HEK293 (cell line): ENCODE results near the gene XDH.

Source experiments
- CTCF ChIA-PET: fragments of 350-600 bp; formaldehyde crosslinking; extraction: SDS; loops from one replicate; lab custom pipeline; 2021; ENCODE audit warnings: antibody characterized with exemption; lab: Yijun Ruan, JAX
- POLR2A ChIA-PET: fragments of 300-600 bp; formaldehyde crosslinking; extraction: SDS; loops from one replicate; lab custom pipeline; 2020; ENCODE audit warnings: antibody characterized with exemption, inconsistent platforms; lab: Yijun Ruan, JAX
- H3K27ac ChIP-seq: fragments of 200-500 bp; sonication (Bioruptor generic); 2 replicates; pipeline ENCODE4 v1.5.1; 2014; ENCODE audit warnings: low read depth, low read length, control low read depth, inconsistent platforms; ENCODE audit errors: extremely low read depth
- H3K36me3 ChIP-seq, 2 experiments: fragments of 200-500 bp in 1 of 2; sonication (Bioruptor generic) in 1 of 2; 1 replicate in 1 of 2; 2 replicates in 1 of 2; pipeline ENCODE4 v1.5.1; 2014 to 2017; ENCODE audit warnings: inconsistent platforms in 2 of 2, low read length in 2 of 2; ENCODE audit not compliant: control insufficient read depth in 2 of 2, insufficient read depth in 1 of 2
- H3K4me1 ChIP-seq: fragments of 200-500 bp; sonication (Bioruptor generic); 2 replicates; pipeline ENCODE4 v1.5.1; 2014; ENCODE audit warnings: mild to moderate bottlenecking, low read length, inconsistent platforms; ENCODE audit not compliant: control insufficient read depth, insufficient read depth
- H3K4me3 ChIP-seq: 2 replicates; pipeline ENCODE4 v1.5.1; 2011; ENCODE audit warnings: low read depth, mild to moderate bottlenecking, control low read depth, low read length, moderate library complexity
- H3K9me3 ChIP-seq: fragments of 200-500 bp; sonication (Bioruptor generic); 2 replicates; pipeline ENCODE4 v1.5.1; 2014; ENCODE audit warnings: low read depth, low read length, inconsistent platforms; ENCODE audit not compliant: control insufficient read depth, insufficient read depth
- KLF10 ChIP-seq: fragments of 450-650 bp; IDR thresholded peaks from 2 replicates; pipeline ENCODE4 v1.5.1; 2018; ENCODE audit warnings: missing biosample characterization, mild to moderate bottlenecking, missing genetic modification characterization
- KLF7 ChIP-seq: fragments of 450-650 bp; formaldehyde crosslinking; IDR thresholded peaks from 2 replicates; pipeline ENCODE4 v1.5.1; 2016; ENCODE audit warnings: missing biosample characterization, missing genetic modification characterization, borderline replicate concordance
- KLF9 ChIP-seq: fragments of 450-650 bp; formaldehyde crosslinking; IDR thresholded peaks from 2 replicates; pipeline ENCODE4 v1.5.1; 2016; ENCODE audit warnings: missing biosample characterization, missing genetic modification characterization, low read depth
- MYNN ChIP-seq: fragments of 450-650 bp; formaldehyde crosslinking; IDR thresholded peaks from 2 replicates; pipeline ENCODE4 v1.5.1; 2016; ENCODE audit warnings: missing biosample characterization, missing genetic modification characterization, borderline replicate concordance
- PRDM1 ChIP-seq: fragments of 450-650 bp; formaldehyde crosslinking; IDR thresholded peaks from 2 replicates; pipeline ENCODE4; 2016; ENCODE audit warnings: missing biosample characterization, missing genetic modification characterization
- RBAK ChIP-seq: fragments of 450-650 bp; formaldehyde crosslinking; IDR thresholded peaks from 2 replicates; pipeline ENCODE4 v1.5.1; 2016; ENCODE audit warnings: missing biosample characterization, missing genetic modification characterization
- ZBTB48 ChIP-seq: fragments of 450-650 bp; formaldehyde crosslinking; IDR thresholded peaks from 2 replicates; pipeline ENCODE4 v1.5.1; 2016; ENCODE audit warnings: missing biosample characterization, missing genetic modification characterization
- ZIC2 ChIP-seq: fragments of 450-650 bp; formaldehyde crosslinking; IDR thresholded peaks from 2 replicates; pipeline ENCODE4 v1.5.1; 2016; ENCODE audit warnings: missing biosample characterization, missing genetic modification characterization
- ZNF112 ChIP-seq: fragments of 450-650 bp; formaldehyde crosslinking; IDR thresholded peaks from 2 replicates; pipeline ENCODE4 v1.5.0; 2017; ENCODE audit warnings: missing biosample characterization, missing genetic modification characterization
- ZNF16 ChIP-seq: fragments of 450-650 bp; formaldehyde crosslinking; IDR thresholded peaks from 2 replicates; pipeline ENCODE4 v1.5.1; 2016; ENCODE audit warnings: low read depth, missing biosample characterization, missing genetic modification characterization
- ZNF202 ChIP-seq: fragments of 450-650 bp; formaldehyde crosslinking; IDR thresholded peaks from 2 replicates; pipeline ENCODE4 v1.5.1; 2016; ENCODE audit warnings: missing biosample characterization, missing genetic modification characterization, borderline replicate concordance
- ZNF274 ChIP-seq, 2 experiments: fragments of 200-500 bp in 1 of 2; fragments of 450-650 bp in 1 of 2; sonication (Bioruptor generic) in 1 of 2; formaldehyde crosslinking in 1 of 2; IDR thresholded peaks; 2 replicates each; pipeline versions ENCODE4 v1.5.1 to v1.6.1; 2014 to 2016; ENCODE audit warnings: borderline replicate concordance in 1 of 2, inconsistent platforms in 1 of 2, low read length in 1 of 2, missing biosample characterization in 1 of 2, missing genetic modification characterization in 1 of 2
- ZNF549 ChIP-seq: fragments of 450-650 bp; IDR thresholded peaks from 2 replicates; pipeline ENCODE4 v1.5.1; 2018; ENCODE audit warnings: missing biosample characterization, missing genetic modification characterization, mild to moderate bottlenecking, inconsistent platforms, moderate library complexity
- ZNF558 ChIP-seq: fragments of 450-650 bp; formaldehyde crosslinking; IDR thresholded peaks from 2 replicates; pipeline ENCODE4 v1.5.1; 2016; ENCODE audit warnings: missing biosample characterization, missing genetic modification characterization
- ZNF585B ChIP-seq: fragments of 450-650 bp; formaldehyde crosslinking; IDR thresholded peaks from 2 replicates; pipeline ENCODE4 v1.5.1; 2016; ENCODE audit warnings: missing biosample characterization, missing genetic modification characterization
- ZNF791 ChIP-seq: fragments of 450-650 bp; formaldehyde crosslinking; IDR thresholded peaks from 2 replicates; pipeline ENCODE4 v1.5.1; 2016; ENCODE audit warnings: missing biosample characterization, missing genetic modification characterization
- TF ChIP-seq, protein P1 (sequence below): fragments of 450-650 bp; formaldehyde crosslinking; IDR thresholded peaks from 2 replicates; pipeline ENCODE4 v1.5.1; 2016; ENCODE audit warnings: missing biosample characterization, missing genetic modification characterization, borderline replicate concordance
- TF ChIP-seq, protein P2 (sequence below): fragments of 450-650 bp; formaldehyde crosslinking; IDR thresholded peaks from 2 replicates; pipeline ENCODE4 v1.5.1; 2017; ENCODE audit warnings: missing biosample characterization, missing genetic modification characterization
- TF ChIP-seq, protein P3 (sequence below): fragments of 450-650 bp; formaldehyde crosslinking; IDR thresholded peaks from 2 replicates; pipeline ENCODE4 v1.5.1; 2017; ENCODE audit warnings: missing biosample characterization, mild to moderate bottlenecking, missing genetic modification characterization, moderate library complexity
- TF ChIP-seq, protein P4 (sequence below): fragments of 450-650 bp; formaldehyde crosslinking; IDR thresholded peaks from 2 replicates; pipeline ENCODE4 v1.5.1; 2016; ENCODE audit warnings: missing biosample characterization, missing genetic modification characterization, borderline replicate concordance
- TF ChIP-seq, protein P5 (sequence below): fragments of 450-650 bp; formaldehyde crosslinking; optimal IDR thresholded peaks from 2 replicates; pipeline ENCODE3; 2016; ENCODE audit warnings: missing biosample characterization, mild to moderate bottlenecking, missing genetic modification characterization

The XDH gene

DNA sequence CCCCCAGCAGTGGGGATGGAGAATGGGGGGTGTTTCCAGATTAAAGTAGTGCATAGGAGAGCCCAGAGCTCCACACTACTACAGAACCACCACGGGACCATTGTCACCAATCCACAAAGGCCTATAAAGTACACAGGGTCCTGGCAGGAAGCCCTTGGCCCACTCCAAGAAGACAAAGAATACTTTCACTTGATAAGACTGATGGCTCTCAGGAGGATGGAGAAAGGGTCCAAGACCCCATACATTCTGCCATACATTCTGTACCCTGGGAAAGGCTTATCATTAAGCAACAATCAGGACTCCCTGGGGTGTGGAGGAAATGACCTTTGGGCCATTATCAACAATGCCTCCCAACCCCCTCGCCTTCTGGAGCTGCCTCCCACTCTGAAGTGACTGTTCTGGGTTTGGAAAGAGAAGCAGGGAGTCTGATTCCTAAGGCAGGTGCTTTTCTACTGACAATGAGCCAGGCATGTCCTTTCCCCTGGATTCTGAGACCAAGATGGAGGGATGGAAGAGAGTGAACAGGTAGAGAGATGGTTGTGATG lies 85.4 kb downstream of the XDH start:
- H3K36me3 ChIP-seq = no peaks in the 10 kb centered on the region
- H3K9me3 ChIP-seq = no peaks in the 10 kb centered on the region
- POLR2A ChIA-PET = no interaction called here
- no peak overlapping the region for H3K4me3 ChIP-seq
- TF ChIP-seq, protein P1, sequence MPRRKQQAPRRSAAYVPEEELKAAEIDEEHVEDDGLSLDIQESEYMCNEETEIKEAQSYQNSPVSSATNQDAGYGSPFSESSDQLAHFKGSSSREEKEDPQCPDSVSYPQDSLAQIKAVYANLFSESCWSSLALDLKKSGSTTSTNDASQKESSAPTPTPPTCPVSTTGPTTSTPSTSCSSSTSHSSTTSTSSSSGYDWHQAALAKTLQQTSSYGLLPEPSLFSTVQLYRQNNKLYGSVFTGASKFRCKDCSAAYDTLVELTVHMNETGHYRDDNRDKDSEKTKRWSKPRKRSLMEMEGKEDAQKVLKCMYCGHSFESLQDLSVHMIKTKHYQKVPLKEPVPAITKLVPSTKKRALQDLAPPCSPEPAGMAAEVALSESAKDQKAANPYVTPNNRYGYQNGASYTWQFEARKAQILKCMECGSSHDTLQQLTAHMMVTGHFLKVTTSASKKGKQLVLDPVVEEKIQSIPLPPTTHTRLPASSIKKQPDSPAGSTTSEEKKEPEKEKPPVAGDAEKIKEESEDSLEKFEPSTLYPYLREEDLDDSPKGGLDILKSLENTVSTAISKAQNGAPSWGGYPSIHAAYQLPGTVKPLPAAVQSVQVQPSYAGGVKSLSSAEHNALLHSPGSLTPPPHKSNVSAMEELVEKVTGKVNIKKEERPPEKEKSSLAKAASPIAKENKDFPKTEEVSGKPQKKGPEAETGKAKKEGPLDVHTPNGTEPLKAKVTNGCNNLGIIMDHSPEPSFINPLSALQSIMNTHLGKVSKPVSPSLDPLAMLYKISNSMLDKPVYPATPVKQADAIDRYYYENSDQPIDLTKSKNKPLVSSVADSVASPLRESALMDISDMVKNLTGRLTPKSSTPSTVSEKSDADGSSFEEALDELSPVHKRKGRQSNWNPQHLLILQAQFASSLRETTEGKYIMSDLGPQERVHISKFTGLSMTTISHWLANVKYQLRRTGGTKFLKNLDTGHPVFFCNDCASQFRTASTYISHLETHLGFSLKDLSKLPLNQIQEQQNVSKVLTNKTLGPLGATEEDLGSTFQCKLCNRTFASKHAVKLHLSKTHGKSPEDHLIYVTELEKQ (tag by site-specific recombination) = no peak
- TF ChIP-seq ZNF112 (tag by site-specific recombination) = no peak
- no peak for TF ChIP-seq ZIC2
- no peak for TF ChIP-seq ZBTB48 (tag by site-specific recombination)
- no peak for TF ChIP-seq ZNF549 (tag by site-specific recombination)
- no peak for TF ChIP-seq ZNF558
- no peak for TF ChIP-seq KLF10 (tag by site-specific recombination)
- no peak for TF ChIP-seq RBAK
- TF ChIP-seq ZNF791 (tag by site-specific recombination) = no peak
- TF ChIP-seq ZNF585B (tag by site-specific recombination) = no peak
- no peak for TF ChIP-seq MYNN
- no peak for TF ChIP-seq KLF7 (tag by site-specific recombination)
- TF ChIP-seq, protein P2, sequence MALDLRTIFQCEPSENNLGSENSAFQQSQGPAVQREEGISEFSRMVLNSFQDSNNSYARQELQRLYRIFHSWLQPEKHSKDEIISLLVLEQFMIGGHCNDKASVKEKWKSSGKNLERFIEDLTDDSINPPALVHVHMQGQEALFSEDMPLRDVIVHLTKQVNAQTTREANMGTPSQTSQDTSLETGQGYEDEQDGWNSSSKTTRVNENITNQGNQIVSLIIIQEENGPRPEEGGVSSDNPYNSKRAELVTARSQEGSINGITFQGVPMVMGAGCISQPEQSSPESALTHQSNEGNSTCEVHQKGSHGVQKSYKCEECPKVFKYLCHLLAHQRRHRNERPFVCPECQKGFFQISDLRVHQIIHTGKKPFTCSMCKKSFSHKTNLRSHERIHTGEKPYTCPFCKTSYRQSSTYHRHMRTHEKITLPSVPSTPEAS (tag by site-specific recombination) = no peak
- TF ChIP-seq ZNF202 (tag by site-specific recombination) = no peak
- TF ChIP-seq ZNF274 (IDR thresholded peaks at IDR 0.05; ENCODE audit: low read length) = no peak
- TF ChIP-seq ZNF274 (tag by site-specific recombination; IDR thresholded peaks at IDR 0.05; ENCODE audit: borderline replicate concordance) = no peak
- TF ChIP-seq ZNF16 (tag by site-specific recombination) = no peak
- no peak for TF ChIP-seq PRDM1 (tag by site-specific recombination)
- TF ChIP-seq, protein P3, sequence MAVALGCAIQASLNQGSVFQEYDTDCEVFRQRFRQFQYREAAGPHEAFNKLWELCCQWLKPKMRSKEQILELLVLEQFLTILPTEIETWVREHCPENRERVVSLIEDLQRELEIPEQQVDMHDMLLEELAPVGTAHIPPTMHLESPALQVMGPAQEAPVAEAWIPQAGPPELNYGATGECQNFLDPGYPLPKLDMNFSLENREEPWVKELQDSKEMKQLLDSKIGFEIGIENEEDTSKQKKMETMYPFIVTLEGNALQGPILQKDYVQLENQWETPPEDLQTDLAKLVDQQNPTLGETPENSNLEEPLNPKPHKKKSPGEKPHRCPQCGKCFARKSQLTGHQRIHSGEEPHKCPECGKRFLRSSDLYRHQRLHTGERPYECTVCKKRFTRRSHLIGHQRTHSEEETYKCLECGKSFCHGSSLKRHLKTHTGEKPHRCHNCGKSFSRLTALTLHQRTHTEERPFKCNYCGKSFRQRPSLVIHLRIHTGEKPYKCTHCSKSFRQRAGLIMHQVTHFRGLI (tag by site-specific recombination) = no peak
- CTCF ChIA-PET = interaction anchor here (1.1 to 7.5 kb wide), 2 partner anchors 159 to 615 kb away, joined by 4 to 114 read pairs; no protein-coding TSS in a partner anchor
- no peak overlapping the region for H3K27ac ChIP-seq
- H3K4me1 ChIP-seq = peaks cover 5% of the 10 kb centered on the region

DNA sequence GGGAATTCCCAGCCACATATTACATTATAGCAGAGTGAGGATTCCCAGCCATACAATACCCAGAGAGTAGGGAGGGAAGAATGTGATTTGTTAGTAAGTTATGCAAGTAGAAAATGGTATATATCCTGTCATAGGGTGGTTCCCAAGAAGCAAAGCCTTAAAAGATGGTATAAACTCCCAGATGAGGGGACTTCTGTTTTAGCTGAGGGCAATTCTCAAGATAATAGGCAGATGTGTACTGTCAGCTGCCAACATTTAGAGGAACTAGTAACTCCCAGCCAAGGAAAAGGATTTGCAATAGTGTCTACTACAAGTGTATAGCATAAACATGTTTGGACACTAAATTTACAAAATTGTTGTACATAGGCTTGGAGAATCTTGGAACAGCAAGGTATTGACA lies 86.5 kb downstream of the XDH start:
- Histone ChIP-seq H3K36me3 (no peaks in the 10 kb centered on the region), H3K4me1 (no peaks in the 10 kb centered on the region), H3K9me3 (no peaks in the 10 kb centered on the region), H3K4me3 (no peak overlapping the region), H3K27ac (no peak overlapping the region)
- ChIA-PET CTCF (no interaction called here), POLR2A (no interaction called here)
- TF ChIP-seq, protein P4, sequence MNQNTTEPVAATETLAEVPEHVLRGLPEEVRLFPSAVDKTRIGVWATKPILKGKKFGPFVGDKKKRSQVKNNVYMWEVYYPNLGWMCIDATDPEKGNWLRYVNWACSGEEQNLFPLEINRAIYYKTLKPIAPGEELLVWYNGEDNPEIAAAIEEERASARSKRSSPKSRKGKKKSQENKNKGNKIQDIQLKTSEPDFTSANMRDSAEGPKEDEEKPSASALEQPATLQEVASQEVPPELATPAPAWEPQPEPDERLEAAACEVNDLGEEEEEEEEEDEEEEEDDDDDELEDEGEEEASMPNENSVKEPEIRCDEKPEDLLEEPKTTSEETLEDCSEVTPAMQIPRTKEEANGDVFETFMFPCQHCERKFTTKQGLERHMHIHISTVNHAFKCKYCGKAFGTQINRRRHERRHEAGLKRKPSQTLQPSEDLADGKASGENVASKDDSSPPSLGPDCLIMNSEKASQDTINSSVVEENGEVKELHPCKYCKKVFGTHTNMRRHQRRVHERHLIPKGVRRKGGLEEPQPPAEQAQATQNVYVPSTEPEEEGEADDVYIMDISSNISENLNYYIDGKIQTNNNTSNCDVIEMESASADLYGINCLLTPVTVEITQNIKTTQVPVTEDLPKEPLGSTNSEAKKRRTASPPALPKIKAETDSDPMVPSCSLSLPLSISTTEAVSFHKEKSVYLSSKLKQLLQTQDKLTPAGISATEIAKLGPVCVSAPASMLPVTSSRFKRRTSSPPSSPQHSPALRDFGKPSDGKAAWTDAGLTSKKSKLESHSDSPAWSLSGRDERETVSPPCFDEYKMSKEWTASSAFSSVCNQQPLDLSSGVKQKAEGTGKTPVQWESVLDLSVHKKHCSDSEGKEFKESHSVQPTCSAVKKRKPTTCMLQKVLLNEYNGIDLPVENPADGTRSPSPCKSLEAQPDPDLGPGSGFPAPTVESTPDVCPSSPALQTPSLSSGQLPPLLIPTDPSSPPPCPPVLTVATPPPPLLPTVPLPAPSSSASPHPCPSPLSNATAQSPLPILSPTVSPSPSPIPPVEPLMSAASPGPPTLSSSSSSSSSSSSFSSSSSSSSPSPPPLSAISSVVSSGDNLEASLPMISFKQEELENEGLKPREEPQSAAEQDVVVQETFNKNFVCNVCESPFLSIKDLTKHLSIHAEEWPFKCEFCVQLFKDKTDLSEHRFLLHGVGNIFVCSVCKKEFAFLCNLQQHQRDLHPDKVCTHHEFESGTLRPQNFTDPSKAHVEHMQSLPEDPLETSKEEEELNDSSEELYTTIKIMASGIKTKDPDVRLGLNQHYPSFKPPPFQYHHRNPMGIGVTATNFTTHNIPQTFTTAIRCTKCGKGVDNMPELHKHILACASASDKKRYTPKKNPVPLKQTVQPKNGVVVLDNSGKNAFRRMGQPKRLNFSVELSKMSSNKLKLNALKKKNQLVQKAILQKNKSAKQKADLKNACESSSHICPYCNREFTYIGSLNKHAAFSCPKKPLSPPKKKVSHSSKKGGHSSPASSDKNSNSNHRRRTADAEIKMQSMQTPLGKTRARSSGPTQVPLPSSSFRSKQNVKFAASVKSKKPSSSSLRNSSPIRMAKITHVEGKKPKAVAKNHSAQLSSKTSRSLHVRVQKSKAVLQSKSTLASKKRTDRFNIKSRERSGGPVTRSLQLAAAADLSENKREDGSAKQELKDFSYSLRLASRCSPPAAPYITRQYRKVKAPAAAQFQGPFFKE (tag by site-specific recombination) = no peak
- TF ChIP-seq ZNF112 (tag by site-specific recombination) (no peak), KLF9 (no peak)
- TF ChIP-seq, protein P5, sequence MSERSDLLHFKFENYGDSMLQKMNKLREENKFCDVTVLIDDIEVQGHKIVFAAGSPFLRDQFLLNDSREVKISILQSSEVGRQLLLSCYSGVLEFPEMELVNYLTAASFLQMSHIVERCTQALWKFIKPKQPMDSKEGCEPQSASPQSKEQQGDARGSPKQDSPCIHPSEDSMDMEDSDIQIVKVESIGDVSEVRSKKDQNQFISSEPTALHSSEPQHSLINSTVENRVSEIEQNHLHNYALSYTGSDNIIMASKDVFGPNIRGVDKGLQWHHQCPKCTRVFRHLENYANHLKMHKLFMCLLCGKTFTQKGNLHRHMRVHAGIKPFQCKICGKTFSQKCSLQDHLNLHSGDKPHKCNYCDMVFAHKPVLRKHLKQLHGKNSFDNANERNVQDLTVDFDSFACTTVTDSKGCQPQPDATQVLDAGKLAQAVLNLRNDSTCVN = no peak
